ENCODE measurements around the gene SMARCD1. TPM values are rescaled to one million over a fixed set of nuclear protein-coding genes. Genes with fewer than 3 reads are reported as not detected.

SMARCD1 gene
- total and polyA plus RNA-seq, 9 of the 15 experiments (the other 6 are each of a cell fraction or from before 2014, with no cell fraction given), result 0.86 to 91.7 (median 48.0) TPM

- CTCF ChIA-PET (ENCODE audit: low intra/inter-chr PET ratio), result no interaction called here
- POLR2A ChIA-PET, result interaction anchor here (0.7 to 2.0 kb wide), 6 partner anchors 9 to 41 kb away, joined by 3 to 14 read pairs (median 4); no protein-coding TSS in a partner anchor
- WGBS (ENCODE audit: insufficient coverage, low coverage, missing lambda C conversion rate), result 29% methylated on average over 3 of the region's 3 CpGs
- Histone ChIP-seq H3K9me1 (ENCODE audit: control insufficient read depth, insufficient read depth, low read length) (no peaks in the 10 kb centered on the region), H3K27ac (ENCODE audit: extremely low read depth, low read depth, low read length) (peak overlapping the region; percentile 42; the same call in 2 of the 3 replicates), H3K4me2 (ENCODE audit: insufficient read depth, low read length) (peak overlapping the region; percentile 66), H3K4me3 (peak overlapping the region; percentile 14; the same call in 1 of the 2 replicates), H3K27me3 (ENCODE audit: control insufficient read depth in 2 of 2, insufficient read depth in 2 of 2, low read length in 2 of 2) (peaks cover 3 to 21% of the 10 kb centered on the region in 2 experiments; a peak in 2 of 5 replicates), H3K4me1 (replicated peaks in 1 of 2; ENCODE audit: control insufficient read depth in 2 of 2, insufficient read depth in 2 of 2, low read length in 2 of 2) (peaks cover 34 to 39% of the 10 kb centered on the region in 2 experiments), H3K9ac (ENCODE audit: insufficient read depth in 1 of 2, low read depth in 2 of 2, low read length in 2 of 2) (peak overlapping the region; percentile 34 to 89; a peak in 2 of 4 replicates), H4K20me1 (replicated peaks; ENCODE audit: control insufficient read depth, insufficient read depth, low read length) (peaks cover 12% of the 10 kb centered on the region), H3K9me3 (replicated peaks; ENCODE audit: control insufficient read depth, insufficient read depth, low read depth, low read length) (no peaks in the 10 kb centered on the region), H3K36me3 (ENCODE audit: control insufficient read depth, insufficient read depth, low read length) (no peaks in the 10 kb centered on the region), H3K79me2 (ENCODE audit: control insufficient read depth, insufficient read depth, low read length) (no peaks in the 10 kb centered on the region), H2AFZ (ENCODE audit: low read depth, low read length) (peak overlapping the region; percentile 84)
- no peak for DNase-seq (ENCODE audit: extremely low read depth in 1 of 4, low spot score in 3 of 4)
- BruUV-seq (replicated peaks), result no TSS peak
- intact Hi-C loops (cut with micrococcal nuclease) (loop anchor here (1.0 to 5.0 kb wide), 2 partner anchors 11 to 183 kb away; no protein-coding TSS in a partner anchor), in situ Hi-C loops (cut with MboI) (no loop called here)
- TF ChIP-seq HDAC2 (IDR thresholded peaks at IDR 0.05), result 0 out of 2 replicates have a peak, but pooled peaks have one; percentile 2
- TF ChIP-seq CBFA2T2 (conservative IDR thresholded peaks at IDR 0.05), result no peak
- TF ChIP-seq ARID3A (IDR thresholded peaks at IDR 0.05; ENCODE audit: borderline replicate concordance, low read depth, low read length), result no peak
- FAIRE-seq, result no peak
- no peak; the same call in 2 of the 3 replicates for ATAC-seq
Observed at GRCh38 chr12:50050119-50050385, 35.1 kb upstream of the SMARCD1 start.

Data from K562 (cell line).